Caco-2 (cell line): Measurements from ENCODE around the gene CARHSP1. TPM values are rescaled to one million over a fixed set of nuclear protein-coding genes. Genes with fewer than 3 reads are reported as not detected.

ENCODE experiments used
- BruUV-seq: library from RNA; stranded (reverse); fragments of 400-500 nt; replicated peaks from 2 replicates; lab custom pipeline; 2021; lab: Mats Ljungman, UMichigan
- CTCF ChIA-PET: fragments of 300-600 bp; sonication (Branson Sonifier 250); formaldehyde crosslinking; loops from one replicate; lab custom pipeline; 2022; ENCODE audit warnings: antibody characterized with exemption; lab: Charles Lee
- POLR2A ChIA-PET: fragments of 300-600 bp; sonication (Branson Sonifier 250); formaldehyde crosslinking; loops from one replicate; lab custom pipeline; 2022; ENCODE audit warnings: antibody characterized with exemption; lab: Charles Lee
- DNase-seq, 2 experiments: peaks; one replicate each; pipeline versions ENCODE4 v3.0.0 to v3.0.0-alpha.2; 2020 to 2022
- H3K27me3 ChIP-seq: replicated peaks from 2 replicates; pipeline ENCODE4 v1.6.0; 2011; ENCODE audit warnings: low read length; ENCODE audit not compliant: control insufficient read depth, insufficient read depth
- H3K36me3 ChIP-seq: 2 replicates; pipeline ENCODE4 v1.5.1; 2011; ENCODE audit warnings: low read length; ENCODE audit not compliant: control insufficient read depth, insufficient read depth
- H3K4me1 ChIP-seq: fragments of 250-450 bp; sonication (Bioruptor Pico); 2 replicates; pipeline ENCODE4 v1.5.1; 2020; ENCODE audit warnings: mild to moderate bottlenecking
- H3K4me3 ChIP-seq: 2 replicates; pipeline ENCODE4 v1.5.1; 2011; ENCODE audit warnings: low read depth, mild to moderate bottlenecking, control low read depth, low read length
- H3K9me3 ChIP-seq: fragments of 250-450 bp; sonication (Bioruptor Pico); 2 replicates; pipeline ENCODE4 v1.5.1; 2020; ENCODE audit warnings: mild to moderate bottlenecking, moderate library complexity
- H3K27ac Mint-ChIP-seq: one replicate; pipeline ENCODE4 v1.8.0; 2022; ENCODE audit warnings: mixed read lengths; ENCODE audit not compliant: unreplicated experiment
- H3K27me3 Mint-ChIP-seq: one replicate; pipeline ENCODE4 v1.8.0; 2022; ENCODE audit warnings: mixed read lengths; ENCODE audit not compliant: insufficient read depth, unreplicated experiment
- H3K36me3 Mint-ChIP-seq: one replicate; pipeline ENCODE4 v1.8.0; 2022; ENCODE audit warnings: mild to moderate bottlenecking, mixed read lengths; ENCODE audit not compliant: insufficient read depth, unreplicated experiment
- H3K4me1 Mint-ChIP-seq: one replicate; pipeline ENCODE4 v1.8.0; 2022; ENCODE audit warnings: low read depth, mixed read lengths; ENCODE audit not compliant: unreplicated experiment
- H3K4me3 Mint-ChIP-seq: one replicate; pipeline ENCODE4 v1.8.0; 2022; ENCODE audit warnings: mild to moderate bottlenecking, moderate library complexity, mixed read lengths; ENCODE audit not compliant: unreplicated experiment
- H3K9me3 Mint-ChIP-seq: one replicate; pipeline ENCODE4 v1.8.0; 2022; ENCODE audit warnings: mixed read lengths; ENCODE audit not compliant: unreplicated experiment
- CTCF ChIP-seq, 2 experiments: fragments of 200-600 bp in 1 of 2; IDR thresholded peaks; 1 replicate in 1 of 2; 2 replicates in 1 of 2; pipeline versions ENCODE4 v1.5.1 to v1.8.0; 2011 to 2022; ENCODE audit warnings: antibody characterized with exemption in 1 of 2, control low read depth in 1 of 2, inconsistent platforms in 1 of 2, low read depth in 1 of 2, low read length in 1 of 2, mild to moderate bottlenecking in 1 of 2, moderate library complexity in 1 of 2; ENCODE audit not compliant: insufficient read depth in 1 of 2, severe bottlenecking in 1 of 2, unreplicated experiment in 1 of 2
- intact Hi-C: fragments of 100-400 bp; cut with micrococcal nuclease; formaldehyde crosslinking; loops from one replicate; pipeline ENCODE4 v1.10.0; 2022; ENCODE audit not compliant: unreplicated experiment
- total RNA-seq: library from RNA; stranded (reverse); gene quantifications from 2 replicates; pipeline ENCODE4 v1.2.3, GENCODE V29; 2022

Gene CARHSP1
- total RNA-seq, 1 experiment from 2014 or later, result 103 TPM

GRCh38 chr16:8893976-8894690, 25.3 kb upstream of the CARHSP1 start:
- Mint-ChIP-seq H3K36me3 (peaks cover 84% of the 10 kb centered on the region), H3K27ac (no peak overlapping the region), H3K27me3 (no peaks in the 10 kb centered on the region), H3K4me3 (no peak overlapping the region), H3K4me1 (no peaks in the 10 kb centered on the region), H3K9me3 (no peaks in the 10 kb centered on the region)
- intact Hi-C loops, result no loop called here
- POLR2A ChIA-PET, result no interaction called here
- CTCF ChIA-PET, result interaction anchor here (1.4 kb wide), 1 partner anchor 115 kb away, joined by 5 read pairs; no protein-coding TSS in a partner anchor
- Histone ChIP-seq H3K27me3 (no peaks in the 10 kb centered on the region), H3K4me1 (no peaks in the 10 kb centered on the region), H3K4me3 (no peak overlapping the region), H3K9me3 (no peaks in the 10 kb centered on the region), H3K36me3 (peaks cover 7% of the 10 kb centered on the region)
- DNase-seq, result no peak
- TF ChIP-seq CTCF (IDR thresholded peaks at IDR 0.05; ENCODE audit: insufficient read depth in 1 of 2, low read depth in 1 of 2, low read length in 1 of 2, severe bottlenecking in 1 of 2, unreplicated experiment in 1 of 2), result no peak
- BruUV-seq, result no TSS peak

- peaks cover 6% of the 10 kb centered on the region for H3K36me3 ChIP-seq
- CTCF ChIA-PET, result interaction anchor here (1.4 kb wide), 1 partner anchor 115 kb away, joined by 5 read pairs; no protein-coding TSS in a partner anchor
Measured at GRCh38 chr16:8893426-8893825, 24.6 kb upstream of the CARHSP1 start.

GRCh38 chr16:8892101-8892575, 23.3 kb upstream of the CARHSP1 start:
- H3K4me3 Mint-ChIP-seq, result no peak overlapping the region
- POLR2A ChIA-PET, result no interaction called here
- H3K36me3 Mint-ChIP-seq, result peaks cover 82% of the 10 kb centered on the region
- Histone ChIP-seq H3K27me3 (no peaks in the 10 kb centered on the region), H3K4me3 (no peak overlapping the region), H3K36me3 (peaks cover 3% of the 10 kb centered on the region), H3K9me3 (no peaks in the 10 kb centered on the region), H3K4me1 (no peaks in the 10 kb centered on the region)
- H3K27me3 Mint-ChIP-seq, result no peaks in the 10 kb centered on the region
- H3K4me1 Mint-ChIP-seq, result no peaks in the 10 kb centered on the region
- BruUV-seq, result no TSS peak
- CTCF ChIA-PET, result no interaction called here
- intact Hi-C loops, result no loop called here
- no peak overlapping the region for H3K27ac Mint-ChIP-seq
- no peaks in the 10 kb centered on the region for H3K9me3 Mint-ChIP-seq
- DNase-seq, result no peak
- no peak for TF ChIP-seq CTCF (IDR thresholded peaks at IDR 0.05; ENCODE audit: insufficient read depth in 1 of 2, low read depth in 1 of 2, low read length in 1 of 2, severe bottlenecking in 1 of 2, unreplicated experiment in 1 of 2)

More at GRCh38 chr16:8893426-8893825, 24.6 kb upstream of the CARHSP1 start:
- H3K4me3 Mint-ChIP-seq, result no peak overlapping the region
- TSS peak; percentile 66 for BruUV-seq
- POLR2A ChIA-PET, result no interaction called here
- H3K27ac Mint-ChIP-seq, result no peak overlapping the region
- H3K4me3 ChIP-seq, result no peak overlapping the region
- peaks cover 79% of the 10 kb centered on the region for H3K36me3 Mint-ChIP-seq
- no peaks in the 10 kb centered on the region for H3K9me3 ChIP-seq
- H3K27me3 ChIP-seq, result no peaks in the 10 kb centered on the region
- no peaks in the 10 kb centered on the region for H3K4me1 ChIP-seq
- intact Hi-C loops, result no loop called here
- H3K4me1 Mint-ChIP-seq, result no peaks in the 10 kb centered on the region
- H3K27me3 Mint-ChIP-seq, result no peaks in the 10 kb centered on the region
- no peak for DNase-seq
- no peaks in the 10 kb centered on the region for H3K9me3 Mint-ChIP-seq
- no peak for TF ChIP-seq CTCF (IDR thresholded peaks at IDR 0.05; ENCODE audit: insufficient read depth in 1 of 2, low read depth in 1 of 2, low read length in 1 of 2, severe bottlenecking in 1 of 2, unreplicated experiment in 1 of 2)
